ENCODE data around the gene BPHL.
"Not testable (repeated sequence)": the region's sequence is repeated elsewhere in the genome, so short reads cannot be mapped to it uniquely, and the experiment has no call there.

Gene BPHL

DNA sequence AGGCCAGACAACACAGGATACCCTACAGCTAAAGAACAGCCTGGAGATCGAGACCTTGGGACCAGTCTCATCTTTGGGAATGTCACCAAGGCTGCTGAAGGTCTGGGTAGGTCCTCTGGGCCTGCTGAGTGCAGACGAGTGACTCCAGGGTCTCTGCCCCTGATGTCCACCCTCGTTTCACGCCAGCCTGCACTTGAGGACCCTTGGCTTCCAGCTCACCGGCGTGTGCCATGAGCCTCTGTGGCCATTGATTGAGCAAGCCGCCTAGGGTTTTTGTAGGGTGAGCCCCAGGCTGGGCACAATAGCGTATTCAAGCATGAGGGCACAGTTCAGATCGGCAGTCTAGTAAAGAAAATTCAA, 4.3 kb downstream of the BPHL start:
- no peak for DNase-seq (ENCODE audit: low read depth)

DNA sequence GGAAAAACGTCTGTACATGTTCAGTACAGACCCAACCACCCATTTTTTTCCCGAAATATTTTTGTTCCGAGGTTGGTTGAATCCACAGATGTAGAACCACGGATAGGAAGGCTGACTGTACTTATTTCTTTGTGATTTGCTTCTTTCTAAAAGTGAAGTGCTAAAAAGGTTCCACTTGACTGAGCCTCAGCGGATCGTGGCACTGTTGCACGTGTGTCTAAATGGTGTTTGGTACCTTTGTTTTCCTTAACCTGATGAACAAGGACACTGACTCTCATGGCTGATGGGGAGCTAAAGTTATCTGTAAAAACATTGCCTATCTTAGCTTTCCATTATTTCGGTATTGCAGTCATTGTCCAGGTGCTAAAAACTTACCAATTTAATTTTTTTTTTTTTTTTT, 6.2 kb downstream of the BPHL start:
- no peak for DNase-seq (ENCODE audit: low read depth)

DNA sequence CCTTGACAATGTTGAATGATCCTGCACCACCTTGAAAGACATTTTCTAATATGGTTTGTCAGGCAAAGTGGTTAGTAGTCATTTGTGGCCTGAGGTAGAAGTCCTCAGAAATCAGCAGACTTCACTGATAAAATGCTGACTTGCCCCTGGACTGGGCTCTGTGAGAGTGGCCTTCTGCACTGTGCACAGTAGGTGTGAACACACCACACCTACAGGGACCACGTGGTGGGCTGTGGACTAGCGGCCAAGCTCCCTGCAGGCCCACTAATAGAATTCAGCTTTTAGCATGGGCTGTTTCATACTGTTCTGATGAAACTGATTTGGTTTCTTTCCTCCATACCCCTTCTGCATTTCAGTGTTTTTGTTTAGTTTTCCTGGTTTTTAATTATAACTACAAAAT, 7.3 kb downstream of the BPHL start:
- no peak for DNase-seq (ENCODE audit: low read depth)

DNA sequence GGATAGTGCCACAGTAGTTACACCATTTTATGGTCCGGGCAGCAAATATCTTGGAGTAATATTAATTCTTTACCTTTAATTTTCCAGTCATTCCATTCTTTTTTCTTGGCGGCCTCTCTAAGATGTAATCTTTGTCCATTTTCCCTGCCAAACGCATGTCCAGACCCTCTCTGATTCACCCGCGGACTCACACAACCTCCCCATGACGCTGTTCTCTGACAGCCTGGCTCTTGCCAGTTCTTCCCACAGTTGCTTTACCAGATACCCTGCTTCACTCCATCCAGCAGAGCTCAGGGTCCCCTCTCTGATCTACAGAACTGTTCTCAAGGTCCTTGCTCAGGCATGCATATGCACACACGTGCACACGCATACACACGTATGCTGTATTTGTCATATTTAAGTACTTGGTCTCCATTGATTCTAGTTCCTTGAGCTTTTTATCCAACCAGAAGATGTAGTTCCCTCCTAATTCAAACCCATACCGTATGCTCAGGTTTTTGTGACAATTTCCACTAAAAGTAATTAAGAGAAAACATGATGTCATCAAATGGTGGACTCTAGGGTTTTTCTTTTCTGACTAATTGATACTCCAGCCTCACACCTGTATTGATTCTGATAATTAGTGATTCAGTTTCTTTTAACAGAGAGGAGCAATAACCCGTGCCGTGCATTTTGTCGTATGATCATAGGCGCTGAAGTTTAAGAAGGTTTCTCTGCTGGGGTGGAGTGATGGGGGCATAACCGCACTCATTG, 10.0 kb downstream of the BPHL start:
- no peak for DNase-seq (ENCODE audit: low read depth)

DNA sequence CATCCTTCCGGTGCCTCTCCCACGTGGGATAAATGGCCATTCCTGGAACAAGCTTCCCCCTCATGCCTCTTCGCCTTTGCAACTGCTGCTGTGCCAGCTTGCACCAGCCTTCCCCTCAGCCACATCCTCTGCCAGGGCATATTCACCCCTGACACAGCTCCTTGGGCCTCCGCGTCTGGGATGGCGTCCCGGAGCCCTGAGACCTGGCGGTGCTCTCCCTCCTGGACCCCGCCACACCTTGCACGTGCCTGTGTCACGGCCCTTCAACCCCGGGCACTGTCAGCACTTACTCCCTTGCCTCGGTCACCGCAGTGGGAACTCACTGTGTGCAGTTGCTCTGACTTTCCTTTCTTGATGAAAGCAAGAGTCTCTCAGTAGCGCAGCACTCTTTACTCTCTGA, 13.2 kb downstream of the BPHL start:
- no peak for DNase-seq (ENCODE audit: low read depth)

DNA sequence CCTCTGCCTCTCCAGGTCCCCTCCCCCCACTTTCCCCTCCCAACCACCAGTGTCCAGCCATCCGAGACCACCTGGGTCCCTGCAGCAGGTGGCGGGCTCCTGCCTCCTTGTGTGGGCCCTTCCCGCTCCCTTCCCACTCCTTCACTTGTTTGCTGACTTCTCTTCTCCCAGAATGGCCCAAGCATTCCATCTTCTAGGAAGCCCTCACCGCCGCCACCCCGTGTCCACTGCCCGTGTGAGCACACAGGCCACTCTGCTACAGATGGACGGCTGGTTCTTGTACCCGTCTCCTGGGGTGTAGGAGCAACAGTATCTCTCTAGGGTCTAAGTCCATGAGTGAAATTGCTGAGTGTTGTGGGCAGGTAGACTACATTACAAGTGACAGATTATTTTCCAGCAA, 15.0 kb downstream of the BPHL start:
- no peak for DNase-seq (ENCODE audit: low read depth)

DNA sequence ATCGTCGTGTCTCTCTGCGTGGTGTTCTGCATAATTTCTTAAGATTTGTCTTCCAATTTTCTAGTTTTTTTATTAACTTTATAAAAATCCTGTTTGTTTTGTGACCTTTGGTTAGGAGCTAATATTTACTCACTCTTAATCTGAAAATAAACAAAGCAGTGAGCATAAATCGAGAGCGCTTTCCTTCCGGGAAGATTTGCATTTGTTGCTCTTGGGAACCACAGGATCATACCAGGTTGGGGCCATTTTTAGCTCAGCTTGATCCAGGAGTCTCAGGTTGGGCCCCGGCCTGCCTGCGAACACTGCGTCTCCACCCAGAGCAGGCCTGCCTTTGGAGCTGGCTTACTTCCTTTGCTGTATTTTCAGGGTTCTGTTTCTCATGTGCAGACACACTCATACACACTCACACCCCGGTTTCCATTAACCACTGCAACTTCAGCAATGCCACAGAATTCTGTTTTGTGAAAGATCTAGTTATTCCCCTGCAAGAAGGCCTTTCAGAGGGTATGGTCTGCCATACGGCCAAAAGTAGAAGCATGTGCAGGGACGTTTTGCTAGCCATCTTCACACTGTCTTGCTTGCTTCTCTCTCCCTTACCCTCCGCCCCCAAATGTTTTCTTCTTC, 17.3 kb downstream of the BPHL start:
- no peak for DNase-seq (ENCODE audit: low read depth)

DNA sequence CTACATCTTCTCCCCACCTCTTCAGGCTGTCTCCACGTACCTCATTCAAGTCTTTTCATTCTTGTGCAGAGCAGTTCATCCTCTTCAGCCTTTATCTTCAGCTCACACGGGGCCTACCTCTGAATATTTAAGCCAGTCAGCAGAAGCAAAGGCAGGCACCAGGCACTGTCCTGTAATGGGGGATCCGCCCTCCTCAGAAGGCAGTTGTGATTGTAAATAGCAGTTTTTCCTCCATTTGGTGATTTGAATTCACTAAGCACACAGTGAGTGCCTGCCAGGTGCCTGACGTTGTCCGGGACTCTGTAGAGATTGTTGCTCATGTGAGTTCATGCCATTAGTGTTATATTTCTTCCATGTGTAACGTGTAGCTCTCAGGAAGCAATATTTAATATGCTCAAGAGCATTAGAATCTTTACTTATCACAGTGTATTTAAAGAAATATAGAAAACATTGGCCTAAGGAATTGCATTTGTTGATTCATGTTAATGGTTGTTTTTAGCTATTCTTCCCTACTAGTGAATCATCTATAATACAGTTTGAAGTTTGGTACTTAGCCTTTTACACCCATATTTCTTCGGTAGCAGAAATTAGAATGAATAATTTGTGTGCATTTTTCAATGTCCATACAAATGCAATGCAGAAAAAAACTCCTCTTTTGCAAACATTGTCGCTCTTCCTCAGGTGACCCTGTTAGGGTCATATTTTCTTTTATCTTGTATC, 17.9 kb downstream of the BPHL start:
- no peak for DNase-seq (ENCODE audit: low read depth)

DNA sequence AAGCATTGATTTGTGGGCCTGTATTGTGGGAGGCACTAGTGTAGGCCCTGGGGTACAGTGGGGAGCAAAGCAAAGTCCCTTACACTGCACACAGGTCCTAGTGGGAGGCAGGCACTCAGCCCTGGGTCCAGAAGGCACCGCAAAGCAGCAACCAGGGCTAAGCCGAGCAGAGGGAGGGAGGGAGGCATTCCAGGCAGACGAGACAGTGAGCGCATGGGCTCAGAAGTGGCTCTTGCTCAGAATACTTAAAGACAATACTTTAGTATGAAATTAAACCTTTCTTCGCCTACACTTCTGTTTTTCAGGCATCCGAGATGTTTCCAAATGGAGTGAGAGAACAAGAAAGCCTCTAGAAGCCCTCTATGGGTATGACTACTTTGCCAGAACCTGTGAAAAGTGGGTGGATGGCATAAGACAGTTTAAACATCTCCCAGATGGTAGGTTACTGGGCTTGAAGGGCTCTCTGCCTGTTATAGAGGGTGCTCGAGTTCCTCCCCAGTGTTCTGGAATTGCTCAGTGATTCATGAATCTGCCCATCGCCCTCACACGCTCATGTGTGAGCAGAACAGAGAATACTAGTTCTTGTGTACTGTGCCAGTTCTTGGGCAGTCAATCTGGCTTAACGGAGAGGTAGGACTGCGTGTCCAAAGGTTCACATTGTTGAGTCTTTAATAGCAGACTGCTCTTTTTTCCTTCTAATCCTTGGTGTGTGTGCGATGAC, 18.7 kb downstream of the BPHL start:
- DNase-seq (ENCODE audit: low read depth), result no peak

DNA sequence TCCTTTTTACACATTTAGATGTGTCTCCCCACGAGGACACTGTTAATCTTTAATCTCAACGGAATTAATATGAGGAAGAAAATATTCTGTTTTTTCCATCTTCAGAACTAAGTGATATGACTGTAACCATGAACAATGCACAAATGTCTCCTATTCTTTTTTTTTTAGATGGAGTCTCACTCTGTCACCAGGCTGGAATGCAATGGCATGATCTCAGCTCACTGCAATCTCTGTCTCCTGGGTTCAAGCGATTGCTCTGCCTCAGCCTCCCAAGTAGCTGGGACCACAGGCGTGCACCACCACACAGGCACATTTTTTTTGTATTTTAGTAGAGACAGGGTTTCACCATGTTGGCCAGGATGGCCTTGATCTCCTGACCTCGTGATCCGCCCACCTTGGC, 19.4 kb downstream of the BPHL start:
- not testable (repeated sequence) for DNase-seq (ENCODE audit: low read depth)

DNA sequence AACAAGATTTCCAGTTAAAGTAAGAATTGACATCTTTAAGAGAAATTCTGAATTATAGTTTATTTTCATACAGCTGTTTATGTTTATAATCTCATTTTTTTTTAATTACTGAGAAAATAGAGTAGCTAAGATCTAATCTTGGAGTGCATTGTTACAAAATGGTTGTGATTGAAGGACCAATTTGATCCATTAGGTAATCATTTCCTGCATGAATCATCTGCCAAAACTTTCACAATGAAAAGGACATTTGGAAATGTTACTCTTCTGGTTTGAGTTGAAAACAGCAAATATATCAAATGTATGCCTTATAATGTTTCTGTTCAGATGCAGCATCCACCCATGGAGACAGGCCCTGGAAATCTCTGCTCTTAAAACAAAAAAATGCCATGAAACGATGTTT, 19.8 kb downstream of the BPHL start:
- no peak for DNase-seq (ENCODE audit: low read depth)

DNA sequence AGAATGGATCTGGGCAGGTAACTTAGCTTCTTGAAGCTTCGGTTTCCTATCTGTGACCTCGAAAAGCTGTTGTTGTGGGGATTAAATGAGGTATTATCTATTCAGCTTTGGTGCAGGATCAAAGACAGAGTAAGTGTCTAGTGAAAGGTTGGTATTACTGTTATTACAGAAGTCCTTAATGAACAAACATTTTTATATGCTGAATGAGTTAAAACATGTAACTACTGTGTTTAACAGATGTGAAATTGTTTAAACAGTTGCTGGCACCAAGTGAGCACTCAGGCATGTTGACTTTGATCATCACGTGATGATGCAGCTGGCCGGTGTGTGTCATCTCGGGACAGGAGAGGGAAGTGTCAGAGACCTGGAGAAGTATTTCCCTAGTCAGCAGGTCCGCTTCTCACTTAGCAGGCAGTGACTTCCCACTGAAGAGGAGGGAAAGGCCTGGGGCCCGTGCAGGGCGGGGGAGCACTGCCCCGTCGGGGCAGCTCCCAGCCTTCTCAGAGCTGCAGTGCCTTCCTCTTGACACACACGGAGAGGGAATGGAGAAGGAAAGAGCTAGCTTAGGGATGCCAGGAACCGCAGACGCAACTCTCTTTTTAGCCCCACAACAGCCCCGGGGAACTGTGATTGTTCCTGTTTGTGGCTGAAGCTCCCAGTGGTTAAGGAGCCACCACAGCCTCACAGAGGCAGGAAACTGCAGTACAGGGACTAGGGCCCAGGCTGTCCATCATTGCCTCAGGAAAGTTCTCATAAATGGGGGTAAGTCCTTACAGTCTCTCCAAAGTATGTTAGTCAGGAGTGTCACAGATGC, 20.8 kb downstream of the BPHL start:
- DNase-seq (ENCODE audit: low read depth), result no peak

DNA sequence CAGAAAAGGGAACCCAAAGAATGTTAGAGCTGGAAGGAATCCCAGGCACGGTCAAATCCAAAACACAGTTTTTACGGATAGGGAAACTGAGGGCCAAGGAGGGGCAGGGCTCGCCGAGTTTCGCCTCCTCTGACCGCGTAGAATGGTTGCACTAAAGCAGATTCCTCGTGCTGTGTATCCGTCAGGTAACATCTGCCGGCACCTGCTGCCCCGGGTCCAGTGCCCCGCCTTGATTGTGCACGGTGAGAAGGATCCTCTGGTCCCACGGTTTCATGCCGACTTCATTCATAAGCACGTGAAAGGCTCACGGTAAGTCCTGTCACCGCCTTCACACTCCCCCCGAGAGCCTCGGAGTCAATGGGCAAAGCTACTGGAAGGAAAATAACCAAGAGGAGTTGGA, 21.7 kb downstream of the BPHL start:
- DNase-seq (ENCODE audit: low read depth), result no peak

DNA sequence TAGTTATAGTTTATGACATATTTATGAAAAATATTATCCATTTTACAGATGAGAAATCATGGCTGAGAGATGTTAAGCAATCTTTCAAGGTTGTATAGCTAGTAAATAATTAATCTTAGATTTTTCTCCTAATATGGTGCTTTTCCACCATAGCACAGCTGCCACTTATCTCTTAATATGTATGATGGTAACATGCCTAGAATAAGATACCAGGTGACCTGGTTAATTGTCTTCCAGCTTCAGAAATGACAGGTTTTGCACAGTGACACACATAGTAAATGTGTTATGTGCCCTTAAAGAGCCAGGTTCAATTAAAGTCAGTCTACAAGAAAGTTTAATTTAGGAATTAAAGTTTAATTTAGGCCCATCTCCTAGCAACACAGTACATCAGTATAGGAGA, 24.0 kb downstream of the BPHL start:
- DNase-seq (ENCODE audit: low read depth), result no peak

DNA sequence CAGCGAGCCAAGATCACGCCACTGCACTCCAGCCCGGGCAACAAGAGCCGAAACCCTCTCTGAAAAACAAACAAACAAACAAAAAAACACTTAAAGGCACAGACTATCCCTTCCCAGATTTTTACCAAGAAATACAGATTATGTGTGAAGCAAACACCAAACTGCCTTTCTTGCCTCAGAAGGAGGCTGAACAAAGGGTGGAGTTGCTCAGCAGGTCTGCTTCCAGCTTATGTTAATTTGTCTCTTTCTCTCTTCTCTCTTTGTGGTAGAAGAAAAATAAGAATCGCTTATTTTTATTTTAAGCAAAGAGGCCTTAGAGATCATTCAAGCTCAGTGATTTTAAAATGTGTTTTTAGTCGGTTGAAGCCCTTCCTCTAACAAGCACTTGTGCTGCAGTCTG, 24.6 kb downstream of the BPHL start:
- no peak for DNase-seq (ENCODE audit: low read depth)

DNA sequence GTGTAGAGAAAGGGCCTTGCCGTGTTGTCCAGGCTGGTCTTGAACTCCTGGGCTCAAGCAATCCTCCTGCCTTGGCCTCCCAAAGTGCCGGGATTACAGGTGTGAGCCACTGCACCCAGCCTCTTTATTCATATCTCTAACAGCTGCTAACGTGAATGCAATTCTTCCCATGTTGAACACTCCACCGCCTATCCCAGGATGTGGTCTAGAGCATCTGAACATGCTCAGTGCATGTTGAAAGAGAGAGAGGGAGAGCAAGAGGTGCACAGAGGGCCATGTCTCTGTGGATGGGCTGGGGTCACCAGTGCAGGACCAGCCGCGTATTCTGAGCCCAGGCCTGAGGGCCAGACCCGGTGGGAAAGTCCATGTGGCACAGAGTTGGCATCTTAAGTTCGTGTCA, 26.1 kb downstream of the BPHL start:
- DNase-seq (ENCODE audit: low read depth), result no peak

DNA sequence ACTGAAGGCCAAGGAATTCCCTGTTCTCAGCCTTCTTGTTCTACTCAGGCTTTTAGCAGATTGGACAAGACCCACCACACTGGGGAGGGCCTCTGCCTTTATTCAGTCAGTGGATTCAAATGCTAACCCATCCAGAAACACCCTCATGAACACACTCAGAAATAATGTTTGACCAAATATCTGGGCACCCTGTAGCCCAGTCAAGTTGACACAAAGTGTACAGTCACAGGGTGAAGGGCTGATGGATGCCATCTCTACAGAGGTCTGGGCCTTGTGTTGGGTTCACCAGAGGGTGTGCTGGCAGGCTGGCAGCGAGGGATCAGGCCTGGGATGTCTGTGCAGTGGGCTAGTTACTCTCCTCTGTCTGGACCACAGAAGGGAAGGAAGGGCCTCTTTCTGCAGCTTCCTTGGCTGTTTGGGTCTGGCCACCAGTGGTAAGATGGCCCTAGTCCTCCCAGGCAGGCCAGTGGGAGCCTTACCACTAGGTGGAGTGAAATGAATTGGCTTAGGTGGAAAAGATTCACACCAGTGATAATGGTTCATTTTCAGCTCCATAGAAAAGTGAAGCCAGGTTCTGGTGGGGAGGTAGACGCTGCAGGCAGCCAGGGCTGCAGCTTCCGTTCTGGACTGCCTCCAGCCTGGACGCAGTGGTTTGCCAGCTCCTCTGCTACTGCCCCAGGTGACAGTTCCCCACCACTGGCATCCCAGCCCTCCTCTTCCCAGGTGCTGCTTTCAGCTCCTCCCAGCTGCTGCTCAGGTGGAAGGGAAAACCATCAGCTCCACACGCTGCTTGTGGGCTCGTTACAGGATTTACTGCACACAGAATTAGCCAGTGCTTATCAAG, 29.6 kb downstream of the BPHL start:
- DNase-seq (ENCODE audit: low read depth), result no peak

DNA sequence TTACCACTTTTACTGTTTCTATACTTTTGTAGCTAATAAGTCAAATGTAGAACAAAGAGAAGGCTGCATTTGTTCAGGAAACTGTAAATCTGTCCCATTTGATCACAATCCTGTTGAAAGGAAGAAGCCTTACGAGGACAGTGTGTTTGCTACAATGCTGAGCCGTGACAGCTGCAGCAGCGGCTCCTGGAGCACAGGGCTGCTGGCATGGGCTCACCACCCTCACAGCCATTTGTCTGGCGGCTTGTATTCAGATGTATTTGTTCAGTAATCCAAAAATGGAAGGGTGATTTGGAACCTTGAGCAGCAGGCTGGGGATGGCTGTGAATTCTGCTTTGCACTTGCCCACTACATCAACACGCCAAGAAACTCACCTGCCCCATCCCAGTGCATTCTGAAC, 33.2 kb downstream of the BPHL start:
- no peak for DNase-seq (ENCODE audit: low read depth)

DNA sequence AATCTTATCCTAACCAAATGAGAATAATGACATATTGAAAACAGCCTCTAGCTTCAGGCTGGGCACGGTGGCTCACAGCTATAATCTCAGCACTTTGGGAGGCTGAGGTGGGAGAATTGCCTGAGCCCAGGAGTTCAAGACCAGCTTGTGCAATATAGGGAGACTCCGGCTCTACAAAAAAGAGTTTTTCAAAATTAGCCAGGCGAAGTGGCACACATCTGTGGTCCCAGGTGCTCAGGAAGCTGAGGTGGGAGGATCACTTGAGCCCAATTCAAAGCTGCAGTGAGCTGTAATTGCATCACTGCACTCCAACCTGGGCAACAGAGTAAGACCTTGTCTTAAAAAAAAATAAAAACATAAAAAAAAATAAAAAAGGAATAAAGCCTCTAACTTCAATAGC, 34.2 kb downstream of the BPHL start:
- DNase-seq (ENCODE audit: low read depth), result no peak

DNA sequence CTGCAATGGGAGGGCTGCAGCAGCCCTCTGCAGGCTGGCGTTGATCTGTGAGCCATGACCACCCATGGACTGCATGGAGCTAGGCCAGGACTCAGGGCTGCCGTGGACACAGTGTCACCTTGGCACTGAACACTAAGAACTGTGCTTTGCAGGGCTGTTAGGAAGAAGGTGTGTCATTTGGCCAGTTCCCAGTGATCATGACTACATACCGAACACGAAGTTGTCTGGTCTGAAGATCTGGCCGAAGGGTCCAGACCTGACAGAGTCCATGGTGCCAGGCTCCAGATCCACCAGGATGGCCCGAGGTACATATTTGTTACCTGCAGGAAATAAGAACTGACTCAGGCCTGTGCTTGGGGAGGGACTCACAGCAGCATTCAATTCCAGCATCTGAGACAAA, 36.9 kb downstream of the BPHL start:
- DNase-seq (ENCODE audit: low read depth), result not testable (repeated sequence)
